Caco-2 (cell line): Measurements from ENCODE around the gene FGF5. TPM values are rescaled to one million over a fixed set of nuclear protein-coding genes. Genes with fewer than 3 reads are reported as not detected.

ENCODE experiments used
- BruUV-seq: library from RNA; stranded (reverse); fragments of 400-500 nt; replicated peaks from 2 replicates; lab custom pipeline; 2021; lab: Mats Ljungman, UMichigan
- CTCF ChIA-PET: fragments of 300-600 bp; sonication (Branson Sonifier 250); formaldehyde crosslinking; loops from one replicate; lab custom pipeline; 2022; ENCODE audit warnings: antibody characterized with exemption; lab: Charles Lee
- POLR2A ChIA-PET: fragments of 300-600 bp; sonication (Branson Sonifier 250); formaldehyde crosslinking; loops from one replicate; lab custom pipeline; 2022; ENCODE audit warnings: antibody characterized with exemption; lab: Charles Lee
- DNase-seq, 2 experiments: peaks; one replicate each; pipeline versions ENCODE4 v3.0.0 to v3.0.0-alpha.2; 2020 to 2022
- H3K27me3 ChIP-seq: replicated peaks from 2 replicates; pipeline ENCODE4 v1.6.0; 2011; ENCODE audit warnings: low read length; ENCODE audit not compliant: control insufficient read depth, insufficient read depth
- H3K36me3 ChIP-seq: 2 replicates; pipeline ENCODE4 v1.5.1; 2011; ENCODE audit warnings: low read length; ENCODE audit not compliant: control insufficient read depth, insufficient read depth
- H3K4me1 ChIP-seq: fragments of 250-450 bp; sonication (Bioruptor Pico); 2 replicates; pipeline ENCODE4 v1.5.1; 2020; ENCODE audit warnings: mild to moderate bottlenecking
- H3K4me3 ChIP-seq: 2 replicates; pipeline ENCODE4 v1.5.1; 2011; ENCODE audit warnings: low read depth, mild to moderate bottlenecking, control low read depth, low read length
- H3K9me3 ChIP-seq: fragments of 250-450 bp; sonication (Bioruptor Pico); 2 replicates; pipeline ENCODE4 v1.5.1; 2020; ENCODE audit warnings: mild to moderate bottlenecking, moderate library complexity
- H3K27ac Mint-ChIP-seq: one replicate; pipeline ENCODE4 v1.8.0; 2022; ENCODE audit warnings: mixed read lengths; ENCODE audit not compliant: unreplicated experiment
- H3K27me3 Mint-ChIP-seq: one replicate; pipeline ENCODE4 v1.8.0; 2022; ENCODE audit warnings: mixed read lengths; ENCODE audit not compliant: insufficient read depth, unreplicated experiment
- H3K36me3 Mint-ChIP-seq: one replicate; pipeline ENCODE4 v1.8.0; 2022; ENCODE audit warnings: mild to moderate bottlenecking, mixed read lengths; ENCODE audit not compliant: insufficient read depth, unreplicated experiment
- H3K4me1 Mint-ChIP-seq: one replicate; pipeline ENCODE4 v1.8.0; 2022; ENCODE audit warnings: low read depth, mixed read lengths; ENCODE audit not compliant: unreplicated experiment
- H3K4me3 Mint-ChIP-seq: one replicate; pipeline ENCODE4 v1.8.0; 2022; ENCODE audit warnings: mild to moderate bottlenecking, moderate library complexity, mixed read lengths; ENCODE audit not compliant: unreplicated experiment
- H3K9me3 Mint-ChIP-seq: one replicate; pipeline ENCODE4 v1.8.0; 2022; ENCODE audit warnings: mixed read lengths; ENCODE audit not compliant: unreplicated experiment
- CTCF ChIP-seq, 2 experiments: fragments of 200-600 bp in 1 of 2; IDR thresholded peaks; 1 replicate in 1 of 2; 2 replicates in 1 of 2; pipeline versions ENCODE4 v1.5.1 to v1.8.0; 2011 to 2022; ENCODE audit warnings: antibody characterized with exemption in 1 of 2, control low read depth in 1 of 2, inconsistent platforms in 1 of 2, low read depth in 1 of 2, low read length in 1 of 2, mild to moderate bottlenecking in 1 of 2, moderate library complexity in 1 of 2; ENCODE audit not compliant: insufficient read depth in 1 of 2, severe bottlenecking in 1 of 2, unreplicated experiment in 1 of 2
- intact Hi-C: fragments of 100-400 bp; cut with micrococcal nuclease; formaldehyde crosslinking; loops from one replicate; pipeline ENCODE4 v1.10.0; 2022; ENCODE audit not compliant: unreplicated experiment
- total RNA-seq: library from RNA; stranded (reverse); gene quantifications from 2 replicates; pipeline ENCODE4 v1.2.3, GENCODE V29; 2022

The FGF5 gene
- total RNA-seq, 1 experiment from 2014 or later, result not detected

- no peaks in the 10 kb centered on the region for H3K27me3 ChIP-seq
- H3K4me1 ChIP-seq, result no peaks in the 10 kb centered on the region
- TF ChIP-seq CTCF (IDR thresholded peaks at IDR 0.05; ENCODE audit: insufficient read depth in 1 of 2, low read depth in 1 of 2, low read length in 1 of 2, severe bottlenecking in 1 of 2, unreplicated experiment in 1 of 2), result no peak
- Mint-ChIP-seq H3K4me1 (no peaks in the 10 kb centered on the region), H3K27me3 (peaks cover 4% of the 10 kb centered on the region), H3K36me3 (no peaks in the 10 kb centered on the region), H3K9me3 (no peaks in the 10 kb centered on the region), H3K27ac (no peak overlapping the region), H3K4me3 (no peak overlapping the region)
- CTCF ChIA-PET, result no interaction called here
- no peak overlapping the region for H3K4me3 ChIP-seq
- no peak for DNase-seq
- no peaks in the 10 kb centered on the region for H3K9me3 ChIP-seq
- intact Hi-C loops, result no loop called here
- POLR2A ChIA-PET, result no interaction called here
- no TSS peak for BruUV-seq
- H3K36me3 ChIP-seq, result no peaks in the 10 kb centered on the region
Measured at GRCh38 chr4:80261989-80262600, 4.4 kb upstream of the FGF5 start.

- Mint-ChIP-seq H3K36me3 (no peaks in the 10 kb centered on the region), H3K27me3 (peaks cover 5% of the 10 kb centered on the region), H3K4me3 (no peak overlapping the region), H3K4me1 (no peaks in the 10 kb centered on the region), H3K27ac (no peak overlapping the region), H3K9me3 (no peaks in the 10 kb centered on the region)
- DNase-seq, result no peak
- ChIA-PET CTCF (interaction anchor here (0.6 kb wide), 1 partner anchor 33 kb away, joined by 3 read pairs; no protein-coding TSS in a partner anchor), POLR2A (no interaction called here)
- no TSS peak for BruUV-seq
- Histone ChIP-seq H3K9me3 (no peaks in the 10 kb centered on the region), H3K4me1 (no peaks in the 10 kb centered on the region), H3K4me3 (no peak overlapping the region), H3K27me3 (no peaks in the 10 kb centered on the region), H3K36me3 (no peaks in the 10 kb centered on the region)
- intact Hi-C loops, result no loop called here
- TF ChIP-seq CTCF (IDR thresholded peaks at IDR 0.05; ENCODE audit: insufficient read depth in 1 of 2, low read depth in 1 of 2, low read length in 1 of 2, severe bottlenecking in 1 of 2, unreplicated experiment in 1 of 2), result no peak
Measured at GRCh38 chr4:80263541-80264351, 2.7 kb upstream of the FGF5 start.

GRCh38 chr4:80264352-80264647 lies 2.2 kb upstream of the FGF5 start:
- no TSS peak for BruUV-seq
- H3K9me3 ChIP-seq, result no peaks in the 10 kb centered on the region
- ChIA-PET CTCF (no interaction called here), POLR2A (no interaction called here)
- no peaks in the 10 kb centered on the region for H3K36me3 ChIP-seq
- no peak for DNase-seq
- no peaks in the 10 kb centered on the region for H3K27me3 ChIP-seq
- intact Hi-C loops, result no loop called here
- no peak overlapping the region for H3K4me3 ChIP-seq
- no peaks in the 10 kb centered on the region for H3K4me1 ChIP-seq
- no peaks in the 10 kb centered on the region for H3K9me3 Mint-ChIP-seq
- no peak for TF ChIP-seq CTCF (IDR thresholded peaks at IDR 0.05; ENCODE audit: insufficient read depth in 1 of 2, low read depth in 1 of 2, low read length in 1 of 2, severe bottlenecking in 1 of 2, unreplicated experiment in 1 of 2)
- H3K4me1 Mint-ChIP-seq, result no peaks in the 10 kb centered on the region
- no peak overlapping the region for H3K4me3 Mint-ChIP-seq
- H3K36me3 Mint-ChIP-seq, result no peaks in the 10 kb centered on the region
- H3K27ac Mint-ChIP-seq, result no peak overlapping the region
- H3K27me3 Mint-ChIP-seq, result peaks cover 4% of the 10 kb centered on the region
